Esophagus squamous epithelium (tissue), 4 donors: ENCODE data around the gene TIGD6.

ENCODE experiments used
- POLR2A ChIP-seq, 4 donors: fragments of 450-650 bp; IDR thresholded peaks; one replicate each; pipeline ENCODE4 v1.6.1; 2017; ENCODE audit warnings: antibody characterized with exemption in 4 of 4, mild to moderate bottlenecking in 4 of 4, moderate library complexity in 3 of 4
- TF ChIP-seq, protein P1 (sequence below), 6 experiments: fragments of 450-650 bp in 4 of 6; fragments of 200-600 bp in 2 of 6; sonication (generic) in 2 of 6; IDR thresholded peaks; one replicate each; pipeline ENCODE4 v1.5.1; 2016 to 2019; ENCODE audit warnings: antibody characterized with exemption in 6 of 6, mild to moderate bottlenecking in 4 of 6, moderate library complexity in 4 of 6

DNA sequence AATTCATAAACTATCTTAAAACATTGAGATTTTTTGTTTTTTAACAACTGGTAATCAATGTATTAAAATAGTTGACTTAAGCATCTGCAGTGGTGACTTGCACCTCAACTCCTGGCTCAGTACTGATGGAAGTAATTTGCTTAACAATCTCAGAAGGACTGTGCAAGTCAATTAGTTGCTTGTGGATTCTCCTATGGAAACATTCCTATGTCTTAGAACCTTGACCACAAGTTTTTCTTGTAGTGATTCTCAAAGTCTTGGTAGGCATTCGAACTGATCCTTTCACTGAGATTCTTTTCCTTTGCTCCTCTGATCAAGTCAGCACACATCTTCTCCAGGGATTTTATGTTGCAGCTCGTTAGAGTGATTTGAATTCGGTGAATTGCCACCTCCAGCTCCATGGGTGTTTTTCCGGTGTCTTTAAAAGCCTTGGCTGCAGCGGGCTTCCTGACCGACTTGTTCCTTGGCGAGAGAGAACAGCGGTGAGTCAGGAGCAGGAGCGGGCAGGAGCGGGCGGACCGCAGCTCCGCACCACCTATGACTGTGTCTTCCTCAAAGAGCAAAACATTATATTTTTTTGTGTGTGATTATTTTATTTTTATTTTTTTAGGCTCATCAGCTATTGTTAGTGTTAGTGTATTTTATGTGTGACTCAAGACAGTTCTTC lies 21.2 kb upstream of the TIGD6 start:
- no peak for TF ChIP-seq POLR2A (IDR thresholded peaks at IDR 0.05)
- TF ChIP-seq, protein P1, sequence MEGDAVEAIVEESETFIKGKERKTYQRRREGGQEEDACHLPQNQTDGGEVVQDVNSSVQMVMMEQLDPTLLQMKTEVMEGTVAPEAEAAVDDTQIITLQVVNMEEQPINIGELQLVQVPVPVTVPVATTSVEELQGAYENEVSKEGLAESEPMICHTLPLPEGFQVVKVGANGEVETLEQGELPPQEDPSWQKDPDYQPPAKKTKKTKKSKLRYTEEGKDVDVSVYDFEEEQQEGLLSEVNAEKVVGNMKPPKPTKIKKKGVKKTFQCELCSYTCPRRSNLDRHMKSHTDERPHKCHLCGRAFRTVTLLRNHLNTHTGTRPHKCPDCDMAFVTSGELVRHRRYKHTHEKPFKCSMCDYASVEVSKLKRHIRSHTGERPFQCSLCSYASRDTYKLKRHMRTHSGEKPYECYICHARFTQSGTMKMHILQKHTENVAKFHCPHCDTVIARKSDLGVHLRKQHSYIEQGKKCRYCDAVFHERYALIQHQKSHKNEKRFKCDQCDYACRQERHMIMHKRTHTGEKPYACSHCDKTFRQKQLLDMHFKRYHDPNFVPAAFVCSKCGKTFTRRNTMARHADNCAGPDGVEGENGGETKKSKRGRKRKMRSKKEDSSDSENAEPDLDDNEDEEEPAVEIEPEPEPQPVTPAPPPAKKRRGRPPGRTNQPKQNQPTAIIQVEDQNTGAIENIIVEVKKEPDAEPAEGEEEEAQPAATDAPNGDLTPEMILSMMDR (IDR thresholded peaks at IDR 0.05) = no peak
